EH (cell line): ENCODE results near the gene NSMF.
"Not testable (repeated sequence)": the region's sequence is repeated elsewhere in the genome, so short reads cannot be mapped to it uniquely, and the experiment has no call there.

ENCODE experiments used
- DNase-seq: peaks from one replicate; pipeline ENCODE4 v3.0.0-alpha.2; 2015; ENCODE audit warnings: low read depth

The NSMF gene

GRCh38 chr9:137412431-137412830 lies 46.7 kb downstream of the NSMF start:
- peak; percentile 15 for DNase-seq

- DNase-seq, result peak; percentile 91
These were observed 47.3 kb downstream of the NSMF start for GRCh38 chr9:137411645-137412380.

- peak; percentile 19 for DNase-seq
These were observed 47.9 kb downstream of the NSMF start for GRCh38 chr9:137411260-137411644.

- DNase-seq, result no peak
These were observed 48.3 kb downstream of the NSMF start for GRCh38 chr9:137410891-137411249.

GRCh38 chr9:137410236-137410890 lies 48.8 kb downstream of the NSMF start:
- not testable (repeated sequence) for DNase-seq

GRCh38 chr9:137409515-137409914 lies 49.6 kb downstream of the NSMF start:
- no peak for DNase-seq

GRCh38 chr9:137408651-137409405 lies 50.3 kb downstream of the NSMF start:
- DNase-seq, result no peak

- DNase-seq, result no peak
These were observed 51.4 kb downstream of the NSMF start for GRCh38 chr9:137407590-137408300.

GRCh38 chr9:137406876-137407589 lies 52.1 kb downstream of the NSMF start:
- DNase-seq, result peak; percentile 64

- no peak for DNase-seq
These were observed 52.9 kb downstream of the NSMF start for GRCh38 chr9:137406085-137406760.

GRCh38 chr9:137405677-137406081 lies 53.5 kb downstream of the NSMF start:
- DNase-seq, result no peak

- DNase-seq, result no peak
These were observed 54.1 kb downstream of the NSMF start for GRCh38 chr9:137404961-137405567.

- DNase-seq, result no peak
These were observed 55.9 kb downstream of the NSMF start for GRCh38 chr9:137403269-137403668.

- no peak for DNase-seq
These were observed 56.4 kb downstream of the NSMF start for GRCh38 chr9:137402746-137403145.

- DNase-seq, result no peak
These were observed 60.3 kb downstream of the NSMF start for GRCh38 chr9:137398561-137399468.

- no peak for DNase-seq
These were observed 61.3 kb downstream of the NSMF start for GRCh38 chr9:137397675-137398423.
